ENCODE results near the gene LARGE1.

Gene LARGE1

GRCh38 chr22:33656808-33657628 is 263.3 kb downstream of the LARGE1 start:
- no peak for DNase-seq (ENCODE audit: low spot score)

- DNase-seq (ENCODE audit: low spot score) = no peak
Measured at GRCh38 chr22:33654173-33654895, 265.9 kb downstream of the LARGE1 start.

- no peak for DNase-seq (ENCODE audit: low spot score)
Measured at GRCh38 chr22:33653532-33654063, 266.7 kb downstream of the LARGE1 start.

- no peak for DNase-seq (ENCODE audit: low spot score)
Measured at GRCh38 chr22:33652615-33653014, 267.7 kb downstream of the LARGE1 start.

GRCh38 chr22:33650244-33650643 is 270.0 kb downstream of the LARGE1 start:
- no peak for DNase-seq (ENCODE audit: low spot score)

- DNase-seq (ENCODE audit: low spot score) = no peak
Measured at GRCh38 chr22:33648478-33648877, 271.8 kb downstream of the LARGE1 start.

GRCh38 chr22:33640900-33641299 is 279.4 kb downstream of the LARGE1 start:
- DNase-seq (ENCODE audit: low spot score) = no peak

GRCh38 chr22:33639588-33640254 is 280.6 kb downstream of the LARGE1 start:
- no peak for DNase-seq (ENCODE audit: low spot score)

- DNase-seq (ENCODE audit: low spot score) = no peak
Measured at GRCh38 chr22:33635766-33636165, 284.5 kb downstream of the LARGE1 start.

- DNase-seq (ENCODE audit: low spot score) = no peak
Measured at GRCh38 chr22:33631777-33632176, 288.5 kb downstream of the LARGE1 start.

- no peak for DNase-seq (ENCODE audit: low spot score)
Measured at GRCh38 chr22:33625959-33626358, 294.3 kb downstream of the LARGE1 start.

- DNase-seq (ENCODE audit: low spot score) = no peak
Measured at GRCh38 chr22:33620085-33620484, 300.2 kb downstream of the LARGE1 start.

GRCh38 chr22:33606504-33606903 is 313.8 kb downstream of the LARGE1 start:
- DNase-seq (ENCODE audit: low spot score) = no peak

- DNase-seq (ENCODE audit: low spot score) = no peak
Measured at GRCh38 chr22:33605666-33606065, 314.6 kb downstream of the LARGE1 start.

GRCh38 chr22:33605221-33605620 is 315.1 kb downstream of the LARGE1 start:
- no peak for DNase-seq (ENCODE audit: low spot score)

GRCh38 chr22:33601062-33601461 is 319.2 kb downstream of the LARGE1 start:
- DNase-seq (ENCODE audit: low spot score) = no peak

GRCh38 chr22:33600595-33600994 is 319.7 kb downstream of the LARGE1 start:
- DNase-seq (ENCODE audit: low spot score) = no peak

GRCh38 chr22:33600113-33600512 is 320.2 kb downstream of the LARGE1 start:
- DNase-seq (ENCODE audit: low spot score) = no peak

- DNase-seq (ENCODE audit: low spot score) = no peak
Measured at GRCh38 chr22:33599596-33599995, 320.7 kb downstream of the LARGE1 start.

- DNase-seq (ENCODE audit: low spot score) = no peak
Measured at GRCh38 chr22:33598821-33599220, 321.5 kb downstream of the LARGE1 start.

GRCh38 chr22:33597274-33597985 is 322.8 kb downstream of the LARGE1 start:
- DNase-seq (ENCODE audit: low spot score) = no peak

- no peak for DNase-seq (ENCODE audit: low spot score)
Measured at GRCh38 chr22:33593818-33594217, 326.5 kb downstream of the LARGE1 start.

Measured in CD4-positive, alpha-beta T cell treated with Interleukin-2 at 100 ng/mL for 4 hours (primary cell).